Fibroblast of villous mesenchyme (primary cell): ENCODE measurements around the gene SCUBE2. TPM values are rescaled to one million over a fixed set of nuclear protein-coding genes. Genes with fewer than 3 reads are reported as not detected.

Source experiments
- DNase-seq: peaks from one replicate; pipeline ENCODE4 v3.0.0-alpha.2; 2010; ENCODE audit warnings: low read depth
- H3K4me3 ChIP-seq: 2 replicates; pipeline ENCODE4 v1.5.1; 2011; ENCODE audit warnings: low read depth, mild to moderate bottlenecking, low read length
- total RNA-seq: library from RNA; depleted of rRNA; stranded (reverse); fragments of >200 nt; gene quantifications from 2 replicates; pipeline ENCODE4 v1.2.3, GENCODE V29; 2012
- TF ChIP-seq, protein P1 (sequence below): IDR thresholded peaks from 2 replicates; pipeline ENCODE4 v1.5.1; 2012; ENCODE audit warnings: low read depth, mild to moderate bottlenecking, low read length; ENCODE audit not compliant: insufficient read depth

Gene SCUBE2
- total RNA-seq, 1 donor = 1.3 TPM

DNA sequence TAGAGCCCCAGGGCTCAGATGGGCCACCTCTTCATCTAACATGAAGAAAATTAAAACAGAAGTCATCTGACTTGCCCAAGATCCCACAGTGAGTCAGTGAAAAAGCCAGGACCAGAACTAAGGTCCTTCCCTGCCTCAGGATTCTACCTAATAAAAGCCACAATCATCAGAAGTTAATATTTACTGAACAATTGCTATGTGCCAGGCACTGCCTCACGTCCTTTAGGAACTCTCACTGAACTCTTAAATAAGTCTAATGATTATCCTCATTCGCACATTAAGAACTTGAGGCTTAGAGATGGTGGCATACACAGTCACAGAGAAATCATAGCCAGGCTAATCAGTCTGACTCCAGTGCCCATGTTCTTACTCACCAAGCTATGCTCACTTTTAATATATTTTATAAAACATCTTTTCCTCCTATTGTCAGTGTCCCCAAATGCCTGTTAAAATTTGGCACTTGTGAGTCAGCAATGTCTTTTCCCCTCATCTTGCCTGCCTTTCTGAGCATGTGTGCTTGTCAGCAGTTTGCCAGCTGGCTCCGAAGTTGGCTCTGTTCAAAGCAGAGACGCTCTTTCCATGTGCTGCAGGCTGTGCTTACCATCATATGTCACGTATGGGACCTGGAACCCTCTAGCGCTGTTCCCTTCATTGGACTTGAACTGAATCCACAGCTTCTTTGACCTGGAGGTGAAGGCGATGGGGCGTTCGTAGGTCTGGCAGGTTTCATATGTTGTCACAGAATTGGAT lies 66.1 kb downstream of the SCUBE2 start:
- H3K4me3 ChIP-seq = no peak overlapping the region
- TF ChIP-seq, protein P1, sequence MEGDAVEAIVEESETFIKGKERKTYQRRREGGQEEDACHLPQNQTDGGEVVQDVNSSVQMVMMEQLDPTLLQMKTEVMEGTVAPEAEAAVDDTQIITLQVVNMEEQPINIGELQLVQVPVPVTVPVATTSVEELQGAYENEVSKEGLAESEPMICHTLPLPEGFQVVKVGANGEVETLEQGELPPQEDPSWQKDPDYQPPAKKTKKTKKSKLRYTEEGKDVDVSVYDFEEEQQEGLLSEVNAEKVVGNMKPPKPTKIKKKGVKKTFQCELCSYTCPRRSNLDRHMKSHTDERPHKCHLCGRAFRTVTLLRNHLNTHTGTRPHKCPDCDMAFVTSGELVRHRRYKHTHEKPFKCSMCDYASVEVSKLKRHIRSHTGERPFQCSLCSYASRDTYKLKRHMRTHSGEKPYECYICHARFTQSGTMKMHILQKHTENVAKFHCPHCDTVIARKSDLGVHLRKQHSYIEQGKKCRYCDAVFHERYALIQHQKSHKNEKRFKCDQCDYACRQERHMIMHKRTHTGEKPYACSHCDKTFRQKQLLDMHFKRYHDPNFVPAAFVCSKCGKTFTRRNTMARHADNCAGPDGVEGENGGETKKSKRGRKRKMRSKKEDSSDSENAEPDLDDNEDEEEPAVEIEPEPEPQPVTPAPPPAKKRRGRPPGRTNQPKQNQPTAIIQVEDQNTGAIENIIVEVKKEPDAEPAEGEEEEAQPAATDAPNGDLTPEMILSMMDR = no peak
- no peak for DNase-seq

DNA sequence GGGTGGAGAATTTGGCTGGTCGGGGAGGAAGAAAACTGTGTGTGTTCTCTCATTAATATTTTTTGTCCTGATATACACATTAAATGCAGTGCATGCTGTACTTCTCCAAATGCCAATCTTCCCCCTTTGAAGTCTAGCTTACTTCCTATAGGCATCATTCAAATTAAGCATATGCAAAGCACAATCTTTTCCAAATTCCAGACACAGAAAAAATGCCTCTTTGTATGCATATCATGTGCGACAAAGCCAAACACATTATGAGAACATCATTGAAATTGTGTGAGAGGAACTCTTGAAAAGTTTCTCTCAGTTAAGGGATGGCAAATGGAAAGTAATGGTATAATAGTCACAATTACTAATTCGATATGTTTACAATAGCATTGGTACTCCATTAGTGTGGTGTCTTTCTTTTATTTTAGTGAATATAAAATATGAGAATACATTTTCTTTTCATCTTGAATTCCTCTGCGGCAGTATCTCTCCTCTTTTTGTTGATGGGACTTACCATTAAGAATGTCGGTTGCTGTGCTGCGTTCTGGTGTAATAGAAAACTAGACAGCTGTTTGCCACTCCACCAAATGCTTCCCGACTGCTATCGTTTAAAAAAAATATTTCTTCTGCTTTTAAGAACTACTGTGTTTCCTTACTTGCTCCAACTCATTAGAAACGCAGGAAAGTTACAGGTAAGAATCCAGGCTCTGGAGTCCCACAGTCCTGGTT lies 68.3 kb downstream of the SCUBE2 start:
- TF ChIP-seq, protein P1 = no peak
- no peak overlapping the region for H3K4me3 ChIP-seq
- DNase-seq = no peak

DNA sequence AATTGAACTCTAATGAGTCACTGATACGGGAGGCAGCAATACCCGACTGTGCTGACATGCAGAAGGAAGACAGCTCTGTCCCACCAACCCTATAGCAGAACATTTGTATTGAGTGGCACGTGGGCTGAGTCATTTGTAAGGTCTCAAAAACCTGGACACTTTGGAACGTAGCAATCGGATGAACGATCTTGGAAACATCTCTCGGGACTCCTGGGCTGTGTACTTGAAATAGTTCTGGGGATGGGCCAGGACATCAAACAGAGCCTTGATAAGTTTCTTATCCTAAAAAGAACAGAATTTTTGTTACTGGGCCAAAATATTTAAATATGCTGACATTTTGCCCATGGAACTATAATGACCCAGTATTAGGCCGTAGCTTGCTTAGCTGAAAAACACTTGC lies 70.5 kb downstream of the SCUBE2 start:
- TF ChIP-seq, protein P1 = no peak
- H3K4me3 ChIP-seq = no peak overlapping the region
- peak; percentile 18 for DNase-seq

DNA sequence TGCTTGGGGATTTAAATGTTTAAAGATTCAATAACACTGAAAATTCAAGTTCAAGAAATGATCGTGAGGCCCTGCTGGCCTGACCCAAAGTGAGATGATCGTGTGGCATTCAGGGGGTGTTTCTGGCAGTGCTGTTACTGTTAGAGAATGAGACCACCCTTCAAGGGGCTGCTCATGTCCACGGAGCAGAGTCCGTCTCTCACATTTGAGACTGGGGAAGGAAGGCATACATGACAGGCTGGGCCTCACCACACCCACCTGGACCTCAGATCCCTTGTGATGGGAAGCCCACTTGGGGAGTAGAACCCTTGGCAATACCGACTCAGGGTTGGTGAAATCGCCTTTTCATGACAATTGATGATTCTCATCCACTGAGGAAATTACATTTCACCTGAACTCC lies 71.5 kb downstream of the SCUBE2 start:
- TF ChIP-seq, protein P1 = no peak
- no peak for DNase-seq
- H3K4me3 ChIP-seq = no peak overlapping the region

DNA sequence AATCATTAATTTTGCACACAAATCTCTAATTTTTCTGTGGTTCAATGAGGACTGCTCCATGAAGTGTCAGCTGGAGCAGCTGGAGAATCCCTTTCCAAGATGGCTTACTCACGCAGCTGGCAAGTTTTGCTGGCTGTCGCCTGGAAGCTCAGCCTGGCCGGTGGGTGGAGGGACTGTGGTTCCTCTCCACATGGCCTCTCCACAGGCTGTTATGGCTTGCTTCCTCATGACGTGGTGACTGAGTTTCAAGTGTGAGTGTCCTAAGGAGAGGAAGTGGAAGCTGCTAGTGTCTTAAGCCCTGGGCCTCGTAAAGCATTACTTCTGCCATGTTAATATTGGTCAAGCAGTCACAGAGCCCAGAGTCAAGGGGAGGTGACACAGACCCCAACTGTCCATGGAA lies 73.6 kb downstream of the SCUBE2 start:
- no peak overlapping the region for H3K4me3 ChIP-seq
- TF ChIP-seq, protein P1 = no peak
- peak; percentile 24 for DNase-seq

DNA sequence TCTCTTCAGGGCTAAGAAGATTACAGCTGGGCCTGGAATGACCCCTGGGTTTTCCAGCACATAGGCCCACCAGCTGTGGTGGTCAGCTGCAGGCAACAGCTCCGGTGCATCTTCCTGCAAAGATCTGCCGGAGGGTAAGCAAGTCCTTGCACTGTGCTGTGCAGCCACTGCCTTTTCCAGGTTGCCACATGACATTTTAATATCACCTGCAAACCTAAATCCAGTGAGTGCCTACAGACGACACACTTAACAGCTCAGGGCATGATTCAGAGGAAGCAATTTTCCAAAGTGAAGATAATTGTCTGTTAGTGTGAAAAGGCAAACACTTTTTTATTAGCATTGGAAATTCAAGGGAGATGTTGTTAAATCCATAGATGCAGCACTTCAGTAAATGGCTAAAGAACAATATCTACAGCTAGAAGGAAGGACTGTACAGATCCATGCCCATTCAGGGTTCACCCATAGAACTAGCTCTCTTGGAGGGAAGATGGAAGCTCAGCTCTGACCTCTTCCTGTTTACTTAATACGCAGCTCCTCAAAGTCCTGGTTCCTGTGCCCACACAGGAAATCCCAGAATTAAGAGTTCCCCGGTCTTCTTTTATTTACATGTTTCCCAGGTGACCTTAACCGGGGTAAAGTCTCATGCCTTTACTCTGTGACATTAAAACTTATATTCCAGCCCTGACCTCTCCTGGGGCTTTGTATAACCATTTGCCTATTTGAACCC lies 74.3 kb downstream of the SCUBE2 start:
- H3K4me3 ChIP-seq = no peak overlapping the region
- DNase-seq = peak; percentile 44
- TF ChIP-seq, protein P1 = no peak
